H1 (cell line): ENCODE results near the gene GRK3. TPM values are rescaled to one million over a fixed set of nuclear protein-coding genes. Genes with fewer than 3 reads are reported as not detected.

Source experiments
- CTCF ChIA-PET: fragments of 300-600 bp; sonication (Branson Sonifier 250); formaldehyde crosslinking; loops from one replicate; lab custom pipeline; 2021; ENCODE audit not compliant: partially characterized antibody; lab: Charles Lee
- POLR2A ChIA-PET: fragments of 300-600 bp; sonication (Branson Sonifier 250); formaldehyde crosslinking; loops from one replicate; lab custom pipeline; 2021; ENCODE audit warnings: inconsistent platforms; ENCODE audit not compliant: partially characterized antibody; lab: Charles Lee
- DNase-seq, 2 experiments: peaks; one replicate each; pipeline versions ENCODE4 v3.0.0 to v3.0.0-alpha.2; 2010 to 2022; ENCODE audit warnings: low spot score in 2 of 2, low read depth in 1 of 2, mixed read lengths in 1 of 2
- FAIRE-seq: peaks from 2 replicates; lab custom pipeline; 2011; peaks lifted over from hg19 to GRCh38; lab: Jason Lieb, UNC
- H2AFZ ChIP-seq: 2 replicates; pipeline ENCODE4 v1.8.1; 2012; ENCODE audit warnings: low read length, inconsistent platforms
- H2AK5ac ChIP-seq: 2 replicates; pipeline ENCODE4 v1.6.1; 2013; ENCODE audit warnings: low read depth, low read length
- H2BK120ac ChIP-seq: replicated peaks from 2 replicates; pipeline ENCODE3; 2013; ENCODE audit warnings: low read depth, low read length, inconsistent platforms
- H2BK12ac ChIP-seq: 2 replicates; pipeline ENCODE4 v1.6.1; 2013; ENCODE audit warnings: low read depth, low read length
- H2BK15ac ChIP-seq: 2 replicates; pipeline ENCODE4 v1.6.1; 2013; ENCODE audit warnings: low read length
- H2BK20ac ChIP-seq: 2 replicates; pipeline ENCODE4 v1.6.1; 2013; ENCODE audit warnings: low read length
- H2BK5ac ChIP-seq: 2 replicates; pipeline ENCODE4 v1.6.1; 2013; ENCODE audit warnings: low read depth, low read length
- H3K14ac ChIP-seq: 2 replicates; pipeline ENCODE4 v1.6.1; 2013; ENCODE audit warnings: inconsistent platforms; ENCODE audit not compliant: insufficient read length
- H3K18ac ChIP-seq: 2 replicates; pipeline ENCODE4 v1.6.1; 2013; ENCODE audit warnings: low read length; ENCODE audit errors: extremely low read depth
- H3K23ac ChIP-seq: 2 replicates; pipeline ENCODE4 v1.6.1; 2013; ENCODE audit warnings: inconsistent platforms; ENCODE audit not compliant: insufficient read length
- H3K23me2 ChIP-seq: 2 replicates; pipeline ENCODE4 v1.6.1; 2013; ENCODE audit warnings: low read depth, low read length
- H3K27ac ChIP-seq: 2 replicates; pipeline ENCODE4 v1.6.1; 2011; ENCODE audit warnings: low read depth, low read length, inconsistent platforms
- H3K27me3 ChIP-seq, 4 experiments: replicated peaks in 1 of 4; 1 replicate in 1 of 4; 2 replicates in 3 of 4; pipeline versions ENCODE4 v1.6.1 to v1.8.1; 2011 to 2013; ENCODE audit warnings: low read length in 3 of 4, mild to moderate bottlenecking in 3 of 4, inconsistent platforms in 2 of 4, mixed read lengths in 2 of 4, moderate library complexity in 1 of 4; ENCODE audit not compliant: control insufficient read depth in 3 of 4, insufficient read depth in 3 of 4; ENCODE audit errors: extremely low read depth in 1 of 4
- H3K36me3 ChIP-seq, 4 experiments: 2 replicates each; pipeline versions ENCODE4 v1.6.1 to v1.8.1; 2011 to 2013; ENCODE audit warnings: mild to moderate bottlenecking in 4 of 4, low read length in 3 of 4, moderate library complexity in 2 of 4, control low read depth in 1 of 4, inconsistent platforms in 1 of 4; ENCODE audit not compliant: insufficient read depth in 4 of 4, control insufficient read depth in 2 of 4
- H3K4ac ChIP-seq: replicated peaks from 2 replicates; pipeline ENCODE3; 2013; ENCODE audit warnings: low read length, low read depth, mixed read lengths, inconsistent platforms; ENCODE audit not compliant: insufficient read length
- H3K4me1 ChIP-seq, 4 experiments: replicated peaks in 1 of 4; 1 replicate in 1 of 4; 2 replicates in 3 of 4; pipeline versions ENCODE4 v1.6.1 to v1.8.1; 2011 to 2013; ENCODE audit warnings: low read length in 3 of 4, inconsistent platforms in 2 of 4, mixed read lengths in 1 of 4; ENCODE audit not compliant: insufficient read depth in 4 of 4, control insufficient read depth in 3 of 4
- H3K4me2 ChIP-seq, 2 experiments: 2 replicates each; pipeline versions ENCODE4 v1.6.1 to v1.8.1; 2011 to 2013; ENCODE audit warnings: low read depth in 2 of 2, low read length in 2 of 2, control low read depth in 1 of 2, inconsistent platforms in 1 of 2, mild to moderate bottlenecking in 1 of 2; ENCODE audit not compliant: insufficient read depth in 1 of 2
- H3K4me3 ChIP-seq, 4 experiments: fragments of 200-600, 300-600 bp in 1 of 4; sonication (generic), shearing (Covaris generic), sonication (Bioruptor Twin) in 1 of 4; 2 replicates each; pipeline versions ENCODE4 v1.5.1 to v1.8.1; 2011 to 2016; ENCODE audit warnings: low read length in 4 of 4, low read depth in 3 of 4, control low read depth in 2 of 4, inconsistent platforms in 2 of 4, mild to moderate bottlenecking in 2 of 4, mixed read lengths in 1 of 4, moderate library complexity in 1 of 4; ENCODE audit not compliant: insufficient read depth in 2 of 4; ENCODE audit errors: extremely low read depth in 1 of 4
- H3K56ac ChIP-seq: replicated peaks from 2 replicates; pipeline ENCODE3; 2013; ENCODE audit warnings: low read depth, mild to moderate bottlenecking, mixed read lengths, low read length, inconsistent platforms; ENCODE audit not compliant: insufficient read length
- H3K79me1 ChIP-seq: 2 replicates; pipeline ENCODE4 v1.6.1; 2013; ENCODE audit warnings: low read depth, low read length, control low read depth
- H3K79me2 ChIP-seq, 2 experiments: 2 replicates each; pipeline versions ENCODE4 v1.6.1 to v1.8.1; 2012 to 2013; ENCODE audit warnings: low read length in 2 of 2, mild to moderate bottlenecking in 2 of 2, inconsistent platforms in 1 of 2; ENCODE audit not compliant: insufficient read depth in 2 of 2, control insufficient read depth in 1 of 2
- H3K9ac ChIP-seq, 4 experiments: replicated peaks in 1 of 4; 1 replicate in 1 of 4; 2 replicates in 3 of 4; pipeline versions ENCODE4 v1.6.1 to v1.8.1; 2011 to 2013; ENCODE audit warnings: low read depth in 3 of 4, low read length in 3 of 4, control low read depth in 2 of 4, mild to moderate bottlenecking in 2 of 4, moderate library complexity in 2 of 4, inconsistent platforms in 1 of 4; ENCODE audit errors: extremely low read depth in 1 of 4
- H3K9me3 ChIP-seq, 2 experiments: 2 replicates each; pipeline versions ENCODE4 v1.6.1 to v1.8.1; 2012 to 2013; ENCODE audit warnings: mild to moderate bottlenecking in 2 of 2, moderate library complexity in 2 of 2, control low read depth in 1 of 2, inconsistent platforms in 1 of 2, low read depth in 1 of 2, low read length in 1 of 2, mixed read lengths in 1 of 2; ENCODE audit not compliant: insufficient read depth in 2 of 2
- H4K20me1 ChIP-seq, 2 experiments: replicated peaks in 1 of 2; 2 replicates each; pipeline versions ENCODE3 to v1.8.1; 2011 to 2013; ENCODE audit warnings: inconsistent platforms in 2 of 2, low read length in 2 of 2, mild to moderate bottlenecking in 1 of 2; ENCODE audit not compliant: insufficient read depth in 2 of 2, control insufficient read depth in 1 of 2
- H4K5ac ChIP-seq: 2 replicates; pipeline ENCODE4 v1.6.1; 2013; ENCODE audit warnings: low read length, low read depth, mixed read lengths, inconsistent platforms; ENCODE audit not compliant: insufficient read length
- H4K8ac ChIP-seq: 2 replicates; pipeline ENCODE4 v1.8.0; 2013; ENCODE audit warnings: mild to moderate bottlenecking, moderate library complexity, low read length, inconsistent platforms; ENCODE audit not compliant: insufficient read depth; ENCODE audit errors: extremely low read depth
- H4K91ac ChIP-seq: replicated peaks from 2 replicates; pipeline ENCODE3; 2013; ENCODE audit warnings: low read length, mixed read lengths, inconsistent platforms; ENCODE audit not compliant: insufficient read length
- BCL11A ChIP-seq, 2 experiments: IDR thresholded peaks; one replicate each; pipeline ENCODE4 v1.6.1; 2011; ENCODE audit warnings: low read depth in 2 of 2, low read length in 2 of 2, mild to moderate bottlenecking in 2 of 2
- CEBPB ChIP-seq: IDR thresholded peaks from 2 replicates; pipeline ENCODE4 v1.6.1; 2012; ENCODE audit warnings: low read depth, low read length
- CTCF ChIP-seq, 3 experiments: IDR thresholded peaks; 1 replicate in 2 of 3; 2 replicates in 1 of 3; pipeline versions ENCODE4 v1.5.1 to v1.6.1; 2011; ENCODE audit warnings: low read length in 3 of 3, mild to moderate bottlenecking in 3 of 3, inconsistent platforms in 2 of 3, low read depth in 1 of 3, moderate library complexity in 1 of 3; ENCODE audit not compliant: insufficient read depth in 1 of 3; ENCODE audit errors: control extremely low read depth in 1 of 3
- GABPA ChIP-seq: IDR thresholded peaks from 2 replicates; pipeline ENCODE4 v1.6.1; 2011; ENCODE audit warnings: mild to moderate bottlenecking, low read length, moderate library complexity, borderline replicate concordance; ENCODE audit not compliant: insufficient read depth
- HDAC2 ChIP-seq, 2 experiments: fragments of 300-600 bp in 1 of 2; sonication (generic) in 1 of 2; IDR thresholded peaks; 2 replicates each; pipeline ENCODE4 v1.6.1; 2011 to 2012; ENCODE audit warnings: low read depth in 2 of 2, low read length in 2 of 2, mild to moderate bottlenecking in 2 of 2, moderate library complexity in 2 of 2, borderline replicate concordance in 1 of 2, inconsistent platforms in 1 of 2
- KDM1A ChIP-seq: fragments of 200-600, 300-600 bp; sonication (generic); IDR thresholded peaks from 2 replicates; pipeline ENCODE4 v1.7.1; 2016; ENCODE audit warnings: mild to moderate bottlenecking, low read length, borderline replicate concordance
- MAX ChIP-seq: IDR thresholded peaks from 2 replicates; pipeline ENCODE4 v1.6.1; 2012; ENCODE audit warnings: inconsistent platforms
- NANOG ChIP-seq: IDR thresholded peaks from 2 replicates; pipeline ENCODE4 v1.6.1; 2011; ENCODE audit warnings: low read length, low read depth, mild to moderate bottlenecking, inconsistent platforms; ENCODE audit not compliant: insufficient read depth, poor library complexity, severe bottlenecking
- YY1 ChIP-seq: IDR thresholded peaks from 2 replicates; pipeline ENCODE4 v1.6.1; 2011; ENCODE audit warnings: low read depth, mild to moderate bottlenecking, low read length
- WGBS, 2 experiments: shearing (Covaris generic) in 1 of 2; methylation state at CpG; one replicate each; pipeline versions ENCODE4 v1.1.6 to v1.1.7; 2013 to 2015; ENCODE audit warnings: low lambda C conversion rate in 2 of 2, mixed read lengths in 2 of 2, inconsistent platforms in 1 of 2, low coverage in 1 of 2, missing lambda C conversion rate in 1 of 2; ENCODE audit not compliant: insufficient replicate concordance in 2 of 2, insufficient coverage in 1 of 2, insufficient read length in 1 of 2; ENCODE audit errors: extremely low coverage in 1 of 2, missing lambda C conversion rate in 1 of 2; 5-methylcytosine and 5-hydroxymethylcytosine counted together
- polyA plus RNA-seq, 7 experiments: library from polyadenylated mRNA; depleted of rRNA in 3 of 7; stranded (reverse) in 5 of 7; unstranded in 2 of 7; fragments of >200 nt in 5 of 7; fragments of 200-250 nt in 2 of 7; gene quantifications; 1 replicate in 5 of 7; 2 replicates in 1 of 7; 4 replicates in 1 of 7; pipeline versions ENCODE4 v1.2.1 to v1.2.3, GENCODE V29; 2011 to 2013; ENCODE audit warnings: missing spikeins in 2 of 7, mixed read lengths in 2 of 7
- total RNA-seq: library from RNA; stranded (reverse); fragmentation: NEBNext Ultra II Directional; extraction: Animal tissue kit (Norgen Biotek cat#: 25700); gene quantifications from 2 replicates; pipeline ENCODE4 v1.2.1, GENCODE V29; 2021

GRK3 gene
- total and polyA plus RNA-seq, 2 of the 8 experiments (the other 6 are each of a cell fraction or from before 2014, with no cell fraction given), result 7.5 to 35.3 TPM

GRCh38 chr22:25764270-25765015 is 200.0 kb downstream of the GRK3 start:
- Histone ChIP-seq H3K14ac (no peak overlapping the region), H2AFZ (no peak overlapping the region), H4K8ac (no peak overlapping the region), H2BK15ac (no peak overlapping the region), H3K9ac (no peak overlapping the region), H4K91ac (no peak overlapping the region), H3K56ac (no peak overlapping the region), H2BK5ac (no peak overlapping the region), H3K4ac (no peak overlapping the region), H3K27me3 (no peaks in the 10 kb centered on the region), H3K27ac (no peak overlapping the region), H3K4me3 (no peak overlapping the region), H3K79me2 (no peaks in the 10 kb centered on the region), H4K20me1 (no peaks in the 10 kb centered on the region), H3K4me2 (no peak overlapping the region), H2BK120ac (no peak overlapping the region), H2BK20ac (no peak overlapping the region), H3K36me3 (no peaks in the 10 kb centered on the region), H3K9me3 (peaks cover 6 to 9% of the 10 kb centered on the region in 2 experiments; a peak in 3 of 4 replicates), H2AK5ac (no peak overlapping the region), H3K18ac (no peak overlapping the region), H4K5ac (no peak overlapping the region), H2BK12ac (no peak overlapping the region), H3K23ac (no peak overlapping the region), H3K4me1 (no peaks in the 10 kb centered on the region), H3K23me2 (no peaks in the 10 kb centered on the region), H3K79me1 (no peaks in the 10 kb centered on the region)
- peak in 1 of 2 experiments; percentile 75 for DNase-seq
- POLR2A ChIA-PET, result no interaction called here
- CTCF ChIA-PET, result interaction anchor here (0.6 to 5.0 kb wide), 16 partner anchors 9 to 625 kb away, joined by 3 to 31 read pairs (median 4); no protein-coding TSS in a partner anchor
- no peak for FAIRE-seq
- 72% methylated on average over 8 of the region's 8 CpGs; no CpG with 5 or more reads in 1 of the 2 experiments for WGBS, 2 experiments
- peak; percentile 77; the same call in 1 of the 2 replicates for TF ChIP-seq YY1
- TF ChIP-seq HDAC2 (IDR thresholded peaks at IDR 0.05; ENCODE audit: borderline replicate concordance in 1 of 2, low read depth in 2 of 2, low read length in 2 of 2), result peak in 1 of 2 experiments; percentile 95; a peak in 2 of 4 replicates
- TF ChIP-seq NANOG, result no peak
- no peak for TF ChIP-seq BCL11A (IDR thresholded peaks at IDR 0.05; ENCODE audit: low read depth in 2 of 2, low read length in 2 of 2)
- TF ChIP-seq GABPA, result no peak
- TF ChIP-seq KDM1A, result peak; percentile 99
- peak; percentile 65 to 89 (median 77) for TF ChIP-seq CTCF (IDR thresholded peaks at IDR 0.05; ENCODE audit: control extremely low read depth in 1 of 3, insufficient read depth in 1 of 3, low read depth in 1 of 3, low read length in 3 of 3)
- TF ChIP-seq CEBPB, result no peak
- peak; percentile 18; the same call in 1 of the 2 replicates for TF ChIP-seq MAX
